ENCODE measurements around the gene LSM7.
"Not testable (repeated sequence)": the region's sequence is repeated elsewhere in the genome, so short reads cannot be mapped to it uniquely, and the experiment has no call there.

LSM7 gene

GRCh38 chr19:2355168-2356035, 27.0 kb upstream of the LSM7 start:
- DNase-seq (ENCODE audit: low spot score), result no peak

- no peak for DNase-seq (ENCODE audit: low spot score)
These were observed 26.3 kb upstream of the LSM7 start for GRCh38 chr19:2354670-2355069.

- no peak for DNase-seq (ENCODE audit: low spot score)
These were observed 25.7 kb upstream of the LSM7 start for GRCh38 chr19:2353887-2354592.

GRCh38 chr19:2353159-2353886, 24.9 kb upstream of the LSM7 start:
- no peak for DNase-seq (ENCODE audit: low spot score)

GRCh38 chr19:2352121-2352520, 23.7 kb upstream of the LSM7 start:
- no peak for DNase-seq (ENCODE audit: low spot score)

- DNase-seq (ENCODE audit: low spot score), result no peak
These were observed 23.2 kb upstream of the LSM7 start for GRCh38 chr19:2351591-2351990.

GRCh38 chr19:2350656-2351055, 22.3 kb upstream of the LSM7 start:
- no peak for DNase-seq (ENCODE audit: low spot score)

GRCh38 chr19:2349818-2350217, 21.4 kb upstream of the LSM7 start:
- DNase-seq (ENCODE audit: low spot score), result not testable (repeated sequence)

- DNase-seq (ENCODE audit: low spot score), result no peak
These were observed 17.6 kb upstream of the LSM7 start for GRCh38 chr19:2345794-2346663.

GRCh38 chr19:2345076-2345475, 16.7 kb upstream of the LSM7 start:
- no peak for DNase-seq (ENCODE audit: low spot score)

GRCh38 chr19:2344381-2344870, 16.0 kb upstream of the LSM7 start:
- DNase-seq (ENCODE audit: low spot score), result no peak

- no peak for DNase-seq (ENCODE audit: low spot score)
These were observed 15.1 kb upstream of the LSM7 start for GRCh38 chr19:2343289-2343982.

- DNase-seq (ENCODE audit: low spot score), result no peak
These were observed 14.4 kb upstream of the LSM7 start for GRCh38 chr19:2342656-2343288.

- DNase-seq (ENCODE audit: low spot score), result no peak
These were observed 13.6 kb upstream of the LSM7 start for GRCh38 chr19:2341982-2342381.

- DNase-seq (ENCODE audit: low spot score), result no peak
These were observed 12.9 kb upstream of the LSM7 start for GRCh38 chr19:2341244-2341751.

- DNase-seq (ENCODE audit: low spot score), result no peak
These were observed 12.3 kb upstream of the LSM7 start for GRCh38 chr19:2340496-2341243.

- DNase-seq (ENCODE audit: low spot score), result no peak
These were observed 11.4 kb upstream of the LSM7 start for GRCh38 chr19:2339644-2340310.

GRCh38 chr19:2338751-2339643, 10.6 kb upstream of the LSM7 start:
- no peak for DNase-seq (ENCODE audit: low spot score)
